Cardiac muscle cell (in vitro differentiated cells and primary cell): ENCODE data around the gene GFPT2. TPM values are rescaled to one million over a fixed set of nuclear protein-coding genes. Genes with fewer than 3 reads are reported as not detected.
A peak's percentile ranks its signal among the peaks of the same experiment; 100 is the strongest.

ENCODE experiments used
- DNase-seq, 2 donors: peaks; one replicate each; pipeline versions ENCODE4 v3.0.0 to v3.0.0-alpha.2; 2010 to 2017; ENCODE audit warnings: low read depth in 1 of 2, low spot score in 1 of 2
- H3K27ac ChIP-seq: fragments of 200-600 bp; sonication (generic); 2 replicates; pipeline ENCODE4 v1.5.1; 2016
- H3K27me3 ChIP-seq: fragments of 200-600 bp; sonication (generic); 2 replicates; pipeline ENCODE4 v1.6.0; 2016; ENCODE audit warnings: control low read depth
- H3K36me3 ChIP-seq: fragments of 200-600 bp; sonication (generic); 2 replicates; pipeline ENCODE4 v1.5.1; 2016; ENCODE audit warnings: control low read depth
- H3K4me1 ChIP-seq: fragments of 200-600 bp; sonication (generic); 2 replicates; pipeline ENCODE4 v1.8.1; 2017; ENCODE audit warnings: low read depth, mild to moderate bottlenecking, mixed run types
- H3K4me3 ChIP-seq: fragments of 200-600 bp; sonication (generic); 2 replicates; pipeline ENCODE4 v1.5.1; 2016; ENCODE audit warnings: mild to moderate bottlenecking
- H3K9me3 ChIP-seq: fragments of 200-600 bp; sonication (generic); 2 replicates; pipeline ENCODE4 v1.5.1; 2017; ENCODE audit warnings: low read depth, mild to moderate bottlenecking, control low read depth
- polyA plus RNA-seq: library from polyadenylated mRNA; unstranded; fragments of >200 nt; fragmentation: Nextera tagmentation; extraction: Ambion mirVana; gene quantifications from 2 replicates; pipeline ENCODE4 v1.2.1, GENCODE V29; 2016
- total RNA-seq: library from RNA; depleted of rRNA; stranded (reverse); fragments of >200 nt; gene quantifications from 2 replicates; pipeline ENCODE4 v1.2.3, GENCODE V29; 2016
- TF ChIP-seq, protein P1 (sequence below): IDR thresholded peaks from 2 replicates; pipeline ENCODE4 v1.5.1; 2012; ENCODE audit warnings: low read depth, mild to moderate bottlenecking, low read length

Gene GFPT2
- total and polyA plus RNA-seq, 2 experiments from 2014 or later = 37.7 to 39.8 TPM

DNA sequence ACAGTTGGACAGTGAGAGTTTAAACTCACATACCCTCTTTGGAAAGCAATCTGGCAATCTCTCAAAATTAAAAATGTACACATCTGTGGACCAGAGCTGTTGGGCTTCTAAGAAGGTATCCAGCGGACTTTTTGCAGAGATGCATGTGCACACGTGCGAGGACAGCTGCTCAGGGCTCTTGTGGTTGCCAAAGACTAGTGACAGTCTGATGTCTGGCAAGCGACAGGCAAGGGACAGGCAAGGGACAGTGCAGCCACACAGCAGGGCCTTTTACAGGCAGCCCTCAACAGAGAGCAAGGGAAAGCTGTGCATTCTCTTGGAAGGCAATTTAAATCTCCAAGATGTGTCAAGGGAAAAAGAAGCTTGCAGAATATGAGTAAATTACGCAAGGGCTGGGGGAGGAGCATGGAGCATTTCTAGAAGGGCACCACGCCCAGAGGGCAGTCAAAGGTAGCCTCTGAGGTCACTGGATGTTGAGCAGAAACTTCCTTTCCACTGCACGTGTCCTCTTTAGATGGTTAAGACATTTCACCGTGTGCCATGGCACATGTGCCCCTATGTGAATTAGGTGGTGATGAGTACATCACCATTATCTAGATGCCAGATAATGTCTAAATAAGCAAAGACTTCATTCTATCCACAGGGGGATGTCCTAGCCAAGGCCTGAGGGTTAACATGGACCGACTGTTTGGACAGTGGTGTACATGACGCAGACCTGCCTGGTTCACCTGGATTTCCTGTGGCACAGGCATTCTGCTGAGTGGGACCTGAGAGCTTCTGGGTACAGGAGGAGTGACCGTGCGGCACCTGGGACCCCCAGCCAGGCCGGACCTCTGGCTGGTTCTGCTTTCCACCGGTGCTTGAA, 9.1 kb downstream of the GFPT2 start:
- Histone ChIP-seq H3K9me3 (no peaks in the 10 kb centered on the region), H3K4me3 (no peak overlapping the region), H3K27me3 (no peaks in the 10 kb centered on the region), H3K27ac (no peak overlapping the region), H3K4me1 (peaks cover 5% of the 10 kb centered on the region), H3K36me3 (no peaks in the 10 kb centered on the region)
- DNase-seq = peak in 1 of 2 donors; percentile 83
- TF ChIP-seq, protein P1, sequence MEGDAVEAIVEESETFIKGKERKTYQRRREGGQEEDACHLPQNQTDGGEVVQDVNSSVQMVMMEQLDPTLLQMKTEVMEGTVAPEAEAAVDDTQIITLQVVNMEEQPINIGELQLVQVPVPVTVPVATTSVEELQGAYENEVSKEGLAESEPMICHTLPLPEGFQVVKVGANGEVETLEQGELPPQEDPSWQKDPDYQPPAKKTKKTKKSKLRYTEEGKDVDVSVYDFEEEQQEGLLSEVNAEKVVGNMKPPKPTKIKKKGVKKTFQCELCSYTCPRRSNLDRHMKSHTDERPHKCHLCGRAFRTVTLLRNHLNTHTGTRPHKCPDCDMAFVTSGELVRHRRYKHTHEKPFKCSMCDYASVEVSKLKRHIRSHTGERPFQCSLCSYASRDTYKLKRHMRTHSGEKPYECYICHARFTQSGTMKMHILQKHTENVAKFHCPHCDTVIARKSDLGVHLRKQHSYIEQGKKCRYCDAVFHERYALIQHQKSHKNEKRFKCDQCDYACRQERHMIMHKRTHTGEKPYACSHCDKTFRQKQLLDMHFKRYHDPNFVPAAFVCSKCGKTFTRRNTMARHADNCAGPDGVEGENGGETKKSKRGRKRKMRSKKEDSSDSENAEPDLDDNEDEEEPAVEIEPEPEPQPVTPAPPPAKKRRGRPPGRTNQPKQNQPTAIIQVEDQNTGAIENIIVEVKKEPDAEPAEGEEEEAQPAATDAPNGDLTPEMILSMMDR = no peak

DNA sequence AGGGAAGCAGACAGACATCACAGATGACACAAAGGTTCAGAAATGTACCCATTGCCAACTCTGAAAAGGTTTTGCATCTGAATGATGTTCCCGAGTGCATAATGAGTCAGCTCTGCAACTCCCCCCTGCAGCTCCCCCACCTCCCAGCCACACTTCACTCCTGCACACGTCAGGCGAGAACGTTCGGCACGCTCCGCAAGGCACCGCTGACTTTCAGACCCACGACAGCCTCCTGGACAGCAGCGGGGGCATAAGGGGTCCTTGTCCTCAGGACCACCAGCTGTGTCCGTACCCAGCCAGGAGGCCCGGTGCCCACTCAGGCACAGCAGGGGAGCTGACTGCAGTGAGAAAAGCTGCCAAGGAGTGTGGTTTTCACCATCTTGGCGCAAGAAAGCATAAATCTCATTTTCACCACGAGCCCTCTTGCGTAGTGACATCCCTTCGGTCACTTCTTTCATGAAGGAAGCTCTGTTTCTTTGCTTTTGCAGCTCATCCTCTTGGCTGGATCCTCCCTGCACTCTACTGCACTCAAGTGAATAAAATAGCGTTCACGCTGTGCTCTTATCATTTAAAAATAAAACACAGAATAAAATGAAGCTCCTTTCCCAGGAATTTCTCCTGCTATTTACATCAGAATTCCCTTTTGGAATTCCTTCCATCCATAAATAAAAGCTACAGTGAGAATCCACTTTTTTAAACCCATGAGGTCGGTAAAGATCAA, 9.9 kb downstream of the GFPT2 start:
- TF ChIP-seq, protein P1 = no peak
- H3K36me3 ChIP-seq = no peaks in the 10 kb centered on the region

DNA sequence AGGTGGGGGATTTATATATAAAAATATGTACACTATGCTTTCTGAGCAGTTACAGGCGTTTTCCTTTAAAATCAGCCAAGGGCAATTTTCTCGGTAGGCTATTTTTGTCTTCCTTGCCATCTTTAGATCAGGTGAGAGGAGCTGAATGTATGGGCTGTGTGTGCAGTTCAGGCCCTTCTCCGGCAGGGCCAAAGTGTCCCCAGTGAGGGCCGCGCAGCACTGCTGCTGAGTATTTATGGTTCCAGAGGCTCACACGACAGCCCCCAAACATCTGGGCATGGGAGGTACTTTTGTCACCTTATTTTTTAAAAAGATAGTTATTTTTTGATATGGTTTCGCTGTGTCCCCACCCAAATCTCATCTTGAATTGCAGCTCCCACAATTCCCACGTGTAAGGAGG, 11.5 kb downstream of the GFPT2 start:
- H3K27me3 ChIP-seq = no peaks in the 10 kb centered on the region
- TF ChIP-seq, protein P1 = no peak
- no peak overlapping the region for H3K4me3 ChIP-seq
- no peak overlapping the region for H3K27ac ChIP-seq
- no peaks in the 10 kb centered on the region for H3K9me3 ChIP-seq
- DNase-seq = no peak
- H3K36me3 ChIP-seq = peaks cover 5% of the 10 kb centered on the region
- no peaks in the 10 kb centered on the region for H3K4me1 ChIP-seq

More for the DNA sequence above, 9.9 kb downstream of the GFPT2 start:
- Histone ChIP-seq H3K9me3 (no peaks in the 10 kb centered on the region), H3K4me1 (peaks cover 3% of the 10 kb centered on the region), H3K27ac (no peak overlapping the region), H3K4me3 (no peak overlapping the region), H3K27me3 (no peaks in the 10 kb centered on the region)
- DNase-seq = peak in 1 of 2 donors; percentile 74

DNA sequence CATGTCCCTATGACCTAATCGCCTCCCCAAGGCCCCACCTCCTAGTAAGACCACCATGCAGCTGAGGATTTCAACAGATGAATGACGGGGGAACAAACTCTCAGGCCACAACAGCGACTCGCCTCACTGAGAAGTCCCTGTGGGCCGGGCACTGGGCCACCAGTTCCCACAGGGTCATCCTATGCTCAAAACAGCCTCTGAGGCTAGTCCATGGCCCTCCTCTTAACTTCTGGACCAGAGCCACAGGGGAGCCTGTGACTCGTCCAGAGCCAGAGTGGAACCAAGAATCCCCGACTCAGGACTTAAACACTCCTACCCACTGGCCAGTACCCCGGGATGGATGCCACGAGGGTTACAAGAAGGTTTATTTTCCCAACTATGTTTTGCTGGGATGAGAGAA, 12.3 kb downstream of the GFPT2 start:
- TF ChIP-seq, protein P1 = no peak
- H3K36me3 ChIP-seq = peaks cover 12% of the 10 kb centered on the region
- no peak overlapping the region for H3K27ac ChIP-seq
- no peaks in the 10 kb centered on the region for H3K27me3 ChIP-seq
- no peak for DNase-seq
- H3K4me3 ChIP-seq = no peak overlapping the region
- no peaks in the 10 kb centered on the region for H3K4me1 ChIP-seq
- no peaks in the 10 kb centered on the region for H3K9me3 ChIP-seq

DNA sequence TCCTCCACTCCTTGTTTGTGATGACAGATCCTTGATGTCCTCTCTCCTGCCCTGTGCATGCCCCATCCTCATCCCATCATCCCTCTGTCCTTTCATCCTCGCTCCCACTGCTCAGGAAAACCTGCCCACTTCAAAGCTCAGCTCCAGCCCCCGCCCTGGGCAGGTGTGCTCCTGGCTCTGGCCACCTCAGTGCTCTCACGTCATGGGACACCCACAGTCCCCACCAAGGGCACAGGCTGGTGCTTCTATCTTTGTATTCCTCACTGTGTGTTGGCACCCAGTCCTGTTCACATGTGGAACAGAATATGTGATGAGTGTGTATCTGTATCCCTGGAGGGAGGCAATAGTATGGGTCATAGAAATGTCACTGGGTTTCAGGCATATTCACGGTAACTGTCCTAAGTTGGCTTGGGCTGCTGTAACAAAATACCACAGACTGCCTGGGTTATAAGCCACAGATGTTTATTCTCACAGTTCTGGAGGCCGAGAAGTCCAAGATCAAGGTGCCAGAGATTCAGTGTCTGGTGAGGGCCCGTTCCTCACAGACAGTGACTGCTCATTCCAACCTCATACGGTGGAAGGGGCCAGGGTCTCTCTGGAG, 13.5 kb downstream of the GFPT2 start:
- no peaks in the 10 kb centered on the region for H3K27me3 ChIP-seq
- H3K4me3 ChIP-seq = no peak overlapping the region
- no peak overlapping the region for H3K27ac ChIP-seq

More for the DNA sequence above, 13.5 kb downstream of the GFPT2 start:
- TF ChIP-seq, protein P1 = no peak
- Histone ChIP-seq H3K36me3 (peaks cover 23% of the 10 kb centered on the region), H3K4me1 (no peaks in the 10 kb centered on the region), H3K9me3 (no peaks in the 10 kb centered on the region)
- DNase-seq = no peak
